Stimulated activated CD4-positive, alpha-beta T cell treated with anti-CD3 and anti-CD28 coated beads, Interleukin-15, amount 100 ng/mL, for 48 hours (primary cell): ENCODE measurements around the gene ARHGEF37.
"Not testable (repeated sequence)": the region's sequence is repeated elsewhere in the genome, so short reads cannot be mapped to it uniquely, and the experiment has no call there.

ENCODE experiments used
- DNase-seq, 2 donors: peaks; one replicate each; pipeline ENCODE4 v3.0.0-alpha.2; 2020; ENCODE audit warnings: low read depth in 2 of 2

Gene ARHGEF37

GRCh38 chr5:149581192-149581861, at the start of gene ARHGEF37:
Gene ARHGEF37, plus strand, starts transcription at chr5:149581498. Its CDS starts 16,272 bp downstream, at chr5:149597770.
- DNase-seq: peak; percentile 26 to 43

- no peak for DNase-seq
Observed at GRCh38 chr5:149532413-149532812, 48.9 kb upstream of the ARHGEF37 start.

- not testable (repeated sequence) for DNase-seq
Observed at GRCh38 chr5:149535787-149536186, 45.5 kb upstream of the ARHGEF37 start.

- no peak for DNase-seq
Observed at GRCh38 chr5:149537374-149537975, 43.8 kb upstream of the ARHGEF37 start.

GRCh38 chr5:149540089-149540488, 41.2 kb upstream of the ARHGEF37 start:
- no peak for DNase-seq

- no peak for DNase-seq
Observed at GRCh38 chr5:149541893-149542292, 39.4 kb upstream of the ARHGEF37 start.

- DNase-seq: no peak
Observed at GRCh38 chr5:149543361-149544027, 37.8 kb upstream of the ARHGEF37 start.

GRCh38 chr5:149544028-149544420, 37.3 kb upstream of the ARHGEF37 start:
- DNase-seq: no peak

- no peak for DNase-seq
Observed at GRCh38 chr5:149545327-149545726, 36.0 kb upstream of the ARHGEF37 start.

- no peak for DNase-seq
Observed at GRCh38 chr5:149546974-149547373, 34.3 kb upstream of the ARHGEF37 start.

- DNase-seq: no peak
Observed at GRCh38 chr5:149549461-149550267, 31.6 kb upstream of the ARHGEF37 start.

- DNase-seq: no peak
Observed at GRCh38 chr5:149550268-149550583, 31.1 kb upstream of the ARHGEF37 start.

GRCh38 chr5:149550594-149551226, 30.6 kb upstream of the ARHGEF37 start:
- DNase-seq: no peak

- peak; percentile 99 for DNase-seq
Observed at GRCh38 chr5:149551227-149552037, 29.9 kb upstream of the ARHGEF37 start, which contains the start of gene CSNK1A1. Gene CSNK1A1, minus strand, starts transcription at chr5:149551439. Its CDS starts 475 bp downstream, at chr5:149550964.

- no peak for DNase-seq
Observed at GRCh38 chr5:149552038-149552494, 29.2 kb upstream of the ARHGEF37 start.

- no peak for DNase-seq
Observed at GRCh38 chr5:149552553-149553160, 28.6 kb upstream of the ARHGEF37 start.

- DNase-seq: no peak
Observed at GRCh38 chr5:149559706-149560105, 21.6 kb upstream of the ARHGEF37 start.

- DNase-seq: no peak
Observed at GRCh38 chr5:149561848-149562247, 19.4 kb upstream of the ARHGEF37 start.

- DNase-seq: no peak
Observed at GRCh38 chr5:149563466-149563865, 17.8 kb upstream of the ARHGEF37 start.

- DNase-seq: not testable (repeated sequence)
Observed at GRCh38 chr5:149564542-149565140, 16.7 kb upstream of the ARHGEF37 start.
